Pancreas (tissue), 10 donors: ENCODE data around the gene RGP1. TPM values are rescaled to one million over a fixed set of nuclear protein-coding genes. Genes with fewer than 3 reads are reported as not detected.

ENCODE experiments used
- ATAC-seq, 4 donors: fragments of 200-7000 bp; cut with Tn5 transposase; one replicate each; pipeline versions ENCODE4 v1.8.0 to v1.9.1; 2020; ENCODE audit warnings: mild to moderate bottlenecking in 4 of 4, moderate library complexity in 4 of 4
- DNase-seq, 6 donors: peaks; one replicate each; pipeline ENCODE4 v3.0.0-alpha.2; 2020
- FAIRE-seq: peaks from 2 replicates; lab custom pipeline; 2012; peaks lifted over from hg19 to GRCh38; lab: Jason Lieb, UNC
- H3K27ac ChIP-seq, 4 donors: fragments of 200-600 bp; sonication (generic); 1 replicate in 3 of 4; 2 replicates in 1 of 4; pipeline versions ENCODE4 v1.5.0 to v1.8.0; 2020
- H3K27me3 ChIP-seq, 4 donors: fragments of 200-600 bp; one replicate each; pipeline ENCODE4 v1.8.0; 2021
- H3K36me3 ChIP-seq, 3 donors: fragments of 200-600 bp; sonication (generic) in 1 of 3; one replicate each; pipeline versions ENCODE4 v1.5.0 to v1.8.0; 2020 to 2021
- H3K4me1 ChIP-seq, 3 donors: fragments of 200-600 bp; one replicate each; pipeline ENCODE4 v1.8.0; 2021
- H3K4me3 ChIP-seq, 4 donors: fragments of 200-600 bp; sonication (generic) in 2 of 4; one replicate each; pipeline versions ENCODE4 v1.5.0 to v1.8.0; 2020 to 2021
- H3K9me3 ChIP-seq, 4 donors: fragments of 200-600 bp; one replicate each; pipeline ENCODE4 v1.8.0; 2021
- CTCF ChIP-seq, 4 donors: fragments of 200-600 bp; sonication (generic) in 3 of 4; IDR thresholded peaks; one replicate each; pipeline versions ENCODE4 v1.5.0 to v1.8.0; 2021; ENCODE audit warnings: antibody characterized with exemption in 4 of 4
- WGBS, 2 donors: extraction: QIAGEN DNeasy Blood & Tissue Kit; methylation state at CpG; one replicate each; pipeline ENCODE4 v1.1.7; 2013; 5-methylcytosine and 5-hydroxymethylcytosine counted together
- intact Hi-C, 3 donors: fragments of 100-400 bp; cut with DNase I; formaldehyde crosslinking; loops; one replicate each; pipeline versions ENCODE4 v1.11.1 to v1.14.2; 2022
- polyA plus RNA-seq, 2 donors: library from polyadenylated mRNA; stranded (reverse); fragments of 200-250 nt; gene quantifications; one replicate each; pipeline ENCODE4 v1.2.3, GENCODE V29; 2013
- total RNA-seq, 6 donors: library from RNA; stranded (reverse); fragmentation: NEBNext Ultra II Directional in 4 of 6; extraction: Animal tissue kit (Norgen Biotek cat#: 25700) in 4 of 6; gene quantifications; one replicate each; pipeline versions ENCODE4 v1.2.1 to v1.2.4, GENCODE V29; 2021 to 2023
- donor health status: healthy with polysubstance abuse.
- donor health status: DM: no; HTN: no; CAD: no; lungs with moderate emphysema.
- donor health status: DM: no; HTN: no; CAD: no.
- donor health status: control.
- donor health status: control.
- donor health status: Bipolar disorder and iron deficiency.
- donor health status: DM: yes; HTN: yes; CAD: no.
- donor health status: DM: no; HTN: no; CAD: no.
- donor health status: DM: no; HTN: no; CAD: no.
- donor health status: DM: yes; HTN: yes; CAD: no.

Gene RGP1
- total and polyA plus RNA-seq, 8 donors: 6.8 to 18.3 (median 13.8) TPM

GRCh38 chr9:35741740-35742139, 7.3 kb upstream of the RGP1 start:
- Histone ChIP-seq H3K36me3 (peaks cover 0 to 63% (median 40%) of the 10 kb centered on the region in 3 donors), H3K9me3 (no peaks in the 10 kb centered on the region), H3K27me3 (no peaks in the 10 kb centered on the region), H3K4me3 (no peak overlapping the region), H3K4me1 (peaks cover 8 to 17% (median 10%) of the 10 kb centered on the region in 3 donors), H3K27ac (no peak overlapping the region)
- FAIRE-seq: no peak
- DNase-seq: no peak
- intact Hi-C loops: no loop called here
- no peak for ATAC-seq
- TF ChIP-seq CTCF (IDR thresholded peaks at IDR 0.05): no peak
- WGBS, 2 donors: 88 to 90% methylated on average over 7 of the region's 7 CpGs

GRCh38 chr9:35743452-35743851, 5.6 kb upstream of the RGP1 start:
- Histone ChIP-seq H3K36me3 (peaks cover 0 to 46% (median 26%) of the 10 kb centered on the region in 3 donors), H3K4me3 (no peak overlapping the region), H3K4me1 (peaks cover 8 to 17% (median 10%) of the 10 kb centered on the region in 3 donors), H3K27ac (no peak overlapping the region), H3K9me3 (no peaks in the 10 kb centered on the region), H3K27me3 (no peaks in the 10 kb centered on the region)
- no peak for DNase-seq
- intact Hi-C loops: no loop called here
- ATAC-seq: no peak
- no peak for FAIRE-seq
- TF ChIP-seq CTCF (IDR thresholded peaks at IDR 0.05): no peak
- 65 to 70% methylated on average over 2 of the region's 2 CpGs for WGBS, 2 donors

- peaks cover 8 to 17% (median 10%) of the 10 kb centered on the region in 3 donors for H3K4me1 ChIP-seq
- 77 to 80% methylated on average over 8 of the region's 8 CpGs for WGBS, 2 donors
- H3K9me3 ChIP-seq: no peaks in the 10 kb centered on the region
- ATAC-seq: no peak
- no peak for FAIRE-seq
- intact Hi-C loops: no loop called here
- no peak for DNase-seq
- TF ChIP-seq CTCF (IDR thresholded peaks at IDR 0.05): no peak
- H3K4me3 ChIP-seq: no peak overlapping the region
- H3K27me3 ChIP-seq: no peaks in the 10 kb centered on the region
- peaks cover 0 to 41% (median 21%) of the 10 kb centered on the region in 3 donors for H3K36me3 ChIP-seq
- no peak overlapping the region for H3K27ac ChIP-seq
These were observed 5.1 kb upstream of the RGP1 start for GRCh38 chr9:35743880-35744518.

- H3K4me1 ChIP-seq: peaks cover 8 to 20% (median 15%) of the 10 kb centered on the region in 3 donors
- WGBS, 2 donors: 13 to 20% methylated on average over 1 of the region's 1 CpG
- ATAC-seq (no peak), FAIRE-seq (no peak), DNase-seq (no peak)
- H3K4me3 ChIP-seq: peak overlapping the region in 1 of 4 donors; percentile 68
- peaks cover 0 to 31% (median 10%) of the 10 kb centered on the region in 3 donors for H3K36me3 ChIP-seq
- no peaks in the 10 kb centered on the region for H3K27me3 ChIP-seq
- H3K27ac ChIP-seq: no peak overlapping the region
- H3K9me3 ChIP-seq: no peaks in the 10 kb centered on the region
- TF ChIP-seq CTCF (IDR thresholded peaks at IDR 0.05): no peak
- intact Hi-C loops: no loop called here
These were observed 3.5 kb upstream of the RGP1 start for GRCh38 chr9:35745569-35745968.

- peak overlapping the region in 1 of 4 donors; percentile 29 for H3K27ac ChIP-seq
- DNase-seq (no peak), FAIRE-seq (no peak), ATAC-seq (no peak)
- WGBS, 2 donors: 4 to 15% methylated on average over 3 of the region's 3 CpGs
- peak overlapping the region in 2 of 4 donors; percentile 68 to 89 for H3K4me3 ChIP-seq
- H3K36me3 ChIP-seq: peaks cover 0 to 35% (median 10%) of the 10 kb centered on the region in 3 donors
- no peaks in the 10 kb centered on the region for H3K27me3 ChIP-seq
- H3K9me3 ChIP-seq: no peaks in the 10 kb centered on the region
- intact Hi-C loops: no loop called here
- TF ChIP-seq CTCF (IDR thresholded peaks at IDR 0.05): no peak
- peaks cover 8 to 20% (median 15%) of the 10 kb centered on the region in 3 donors for H3K4me1 ChIP-seq
These were observed 2.5 kb upstream of the RGP1 start for GRCh38 chr9:35746583-35746982.
